Cardiac septum (tissue), 1 donor: ENCODE measurements around the gene TPM2. TPM values are rescaled to one million over a fixed set of nuclear protein-coding genes. Genes with fewer than 3 reads are reported as not detected.
A peak's percentile ranks its signal among the peaks of the same experiment; 100 is the strongest.
"Not testable (repeated sequence)": the region's sequence is repeated elsewhere in the genome, so short reads cannot be mapped to it uniquely, and the experiment has no call there.

Experiments
- DNase-seq: peaks from one replicate; pipeline ENCODE4 v3.0.0-alpha.2; 2020; ENCODE audit warnings: low spot score
- intact Hi-C: fragments of 100-400 bp; cut with DNase I; formaldehyde crosslinking; loops from one replicate; pipeline ENCODE4 v1.14.0; 2022
- total RNA-seq: library from RNA; stranded (reverse); fragmentation: NEBNext Ultra II Directional; extraction: Animal tissue kit (Norgen Biotek cat#: 25700); gene quantifications from one replicate; pipeline ENCODE4 v1.2.1, GENCODE V29; 2021
- donor health status: DM: no; HTN: no; CAD: no.

Gene TPM2
- total RNA-seq, 1 donor from 2014 or later: 690 TPM

DNA sequence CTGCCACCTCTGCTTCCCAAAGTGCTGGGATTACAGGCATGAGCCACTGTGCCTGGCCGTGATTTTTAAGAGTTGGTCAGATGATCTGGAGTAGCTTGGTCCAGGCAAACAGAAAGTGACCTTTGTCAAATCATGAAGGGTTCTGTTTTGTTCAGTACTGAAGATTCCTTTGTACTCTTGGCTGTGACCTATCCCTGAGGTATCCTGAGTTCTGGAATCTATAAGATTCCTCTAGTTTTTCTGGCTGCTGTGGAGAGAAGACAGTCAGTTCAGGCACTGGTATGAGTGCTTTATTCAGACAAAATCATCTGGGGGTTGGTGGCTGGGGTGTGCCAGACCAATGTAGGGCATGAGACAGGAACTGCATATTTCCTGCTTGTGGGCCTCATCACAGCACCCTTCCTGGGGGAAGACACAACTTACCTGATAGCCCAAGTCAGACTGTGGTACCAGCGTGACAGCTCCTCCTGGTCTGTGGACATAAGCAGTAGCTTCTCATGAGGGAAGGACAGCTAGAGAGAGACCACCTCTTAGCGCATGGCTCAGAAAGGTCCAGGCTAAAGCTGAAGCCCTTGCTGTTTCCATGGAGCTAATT, 27.9 kb downstream of the TPM2 start:
- DNase-seq: no peak
- intact Hi-C loops: loop anchor here (10.0 kb wide), 1 partner anchor 223 kb away; no protein-coding TSS in a partner anchor

DNA sequence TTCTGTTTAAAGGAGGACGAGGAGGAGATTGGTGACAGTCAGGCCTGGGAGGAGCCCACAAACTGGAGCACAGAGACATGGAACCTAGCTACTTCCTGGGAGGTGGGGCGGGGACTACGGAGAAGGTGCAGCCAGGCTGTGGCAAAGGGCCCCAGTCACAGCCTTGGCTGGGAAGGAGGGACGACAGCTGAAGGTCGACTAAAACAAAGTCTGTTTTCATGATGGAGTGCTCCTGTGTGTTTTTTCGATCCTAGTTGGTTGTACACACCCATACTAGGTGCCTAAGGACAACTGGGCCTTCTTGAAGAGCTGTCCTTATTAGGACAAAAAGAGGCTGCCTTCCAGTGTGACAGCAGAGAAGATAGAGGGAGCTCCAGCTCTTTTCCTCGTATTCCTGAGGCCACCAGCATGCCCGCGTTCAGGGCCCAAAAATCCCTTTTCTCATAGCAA, 28.7 kb downstream of the TPM2 start:
- no peak for DNase-seq
- intact Hi-C loops: loop anchor here (10.0 kb wide), 1 partner anchor 224 kb away; no protein-coding TSS in a partner anchor

DNA sequence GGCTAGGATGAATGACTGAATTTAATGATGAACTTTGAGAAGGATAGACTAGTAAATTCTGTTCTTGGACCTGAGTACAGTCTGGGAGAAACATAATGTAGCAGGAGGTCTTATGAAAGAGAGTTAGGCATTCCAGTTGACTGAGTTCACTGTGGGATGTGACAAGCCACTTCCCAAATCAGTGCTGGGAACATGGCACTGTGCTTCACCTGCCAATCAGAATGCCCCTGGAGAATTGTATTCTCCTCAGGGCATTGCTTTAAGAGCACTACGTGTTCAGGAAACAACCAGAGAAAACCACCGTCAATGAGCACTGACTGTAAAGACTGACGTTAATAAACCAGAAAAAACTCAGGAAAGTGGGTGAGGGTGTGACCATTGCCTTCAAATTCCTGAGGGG, 30.4 kb downstream of the TPM2 start:
- intact Hi-C loops: loop anchor here (2.0 to 5.0 kb wide), 3 partner anchors 31 to 153 kb away; partner anchors contain the start of genes SPAG8 and TESK1
- peak; percentile 44 for DNase-seq

DNA sequence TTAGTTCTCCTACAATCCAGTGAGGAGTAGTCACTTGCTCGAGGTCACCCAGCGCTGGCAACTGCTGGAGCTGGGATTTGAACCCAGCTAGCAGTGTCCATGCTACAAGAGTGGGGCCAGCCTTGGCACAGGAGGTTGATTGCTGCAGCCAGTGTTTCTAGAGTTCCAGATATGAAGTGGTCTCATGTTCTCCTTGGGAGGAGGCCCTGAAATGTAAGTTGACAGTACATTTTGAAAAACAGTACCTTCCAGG, 30.8 kb downstream of the TPM2 start:
- intact Hi-C loops: loop anchor here (2.0 to 5.0 kb wide), 3 partner anchors 32 to 153 kb away; partner anchors contain the start of genes SPAG8 and TESK1
- DNase-seq: peak; percentile 64

DNA sequence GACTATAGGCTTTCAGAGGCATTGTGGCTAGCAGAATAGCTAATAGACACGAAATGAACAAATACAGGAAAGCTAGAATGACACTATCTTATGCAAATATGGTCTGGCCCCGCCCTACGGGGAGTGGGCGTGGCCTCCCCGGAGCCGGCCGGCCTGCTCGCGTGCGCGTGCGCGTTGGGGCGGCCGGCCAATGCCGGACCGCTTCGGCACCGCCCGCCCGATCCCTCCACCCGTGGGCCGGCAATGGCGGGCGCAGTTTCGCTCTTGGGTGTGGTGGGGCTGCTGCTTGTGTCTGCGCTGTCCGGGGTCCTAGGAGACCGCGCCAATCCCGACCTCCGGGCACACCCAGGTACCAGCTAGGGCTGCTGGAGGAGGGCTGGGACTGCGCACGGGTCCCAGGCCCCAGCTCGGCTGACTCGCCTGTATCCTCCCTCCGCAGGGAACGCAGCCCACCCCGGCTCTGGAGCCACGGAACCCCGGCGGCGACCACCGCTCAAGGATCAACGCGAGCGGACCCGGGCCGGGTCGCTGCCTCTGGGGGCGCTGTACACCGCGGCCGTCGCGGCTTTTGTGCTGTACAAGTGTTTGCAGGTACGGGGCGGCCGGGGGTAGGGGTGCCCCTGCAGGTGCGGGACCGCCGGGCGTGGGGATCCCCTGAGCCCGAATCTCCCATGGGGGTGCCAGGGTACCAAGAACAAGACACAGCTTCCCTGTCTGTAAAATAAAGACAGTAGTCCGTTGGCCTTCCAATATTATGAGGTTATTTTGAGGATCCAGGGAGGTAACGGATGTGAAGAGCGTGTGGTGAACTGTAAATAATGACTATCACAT, 31.4 kb downstream of the TPM2 start, which contains the start of gene CCDC107:
CCDC107 (plus strand) TSS at position 156 of the 831 bp plus-strand sequence; CDS start at position 244, 88 bp downstream.
- intact Hi-C loops: loop anchor here (2.0 to 5.0 kb wide), 3 partner anchors 32 to 154 kb away; partner anchors contain the start of genes SPAG8 and TESK1
- DNase-seq: peak; percentile 93

DNA sequence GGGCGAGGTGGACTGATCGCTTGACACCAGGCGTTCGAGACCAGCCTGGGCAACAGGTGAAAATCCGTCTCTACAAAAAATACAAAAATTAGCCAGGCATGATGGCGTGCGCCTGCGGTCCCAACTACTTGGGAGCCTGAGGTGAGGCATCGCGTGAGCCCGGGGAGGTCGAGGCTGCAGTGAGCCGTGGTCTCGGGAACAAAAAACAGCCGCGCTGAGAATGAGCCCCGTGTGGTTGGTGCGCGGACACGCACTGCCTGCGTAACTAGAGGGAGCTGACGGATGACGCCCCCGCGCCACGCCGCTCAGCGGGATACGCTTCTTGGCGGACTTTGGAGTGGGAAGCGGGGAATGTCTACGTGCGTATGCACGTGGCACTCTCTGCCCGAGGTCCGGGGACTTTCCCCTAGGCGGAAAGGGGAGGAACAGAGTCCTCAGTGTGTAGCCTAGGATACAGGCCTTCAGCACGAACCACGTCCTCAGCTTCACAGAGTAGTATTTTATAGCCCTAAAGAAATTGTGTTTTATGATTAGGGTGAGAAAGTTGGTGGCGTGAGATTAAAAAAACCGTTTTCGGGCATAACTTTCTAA, 32.1 kb downstream of the TPM2 start, which contains the start of gene RMRP:
RMRP (minus strand) TSS at position 474 of the 591 bp plus-strand sequence.
- intact Hi-C loops: loop anchor here (1.0 to 5.0 kb wide), 4 partner anchors 33 to 155 kb away; partner anchors contain the start of genes SPAG8 and TESK1
- peak; percentile 96 for DNase-seq

DNA sequence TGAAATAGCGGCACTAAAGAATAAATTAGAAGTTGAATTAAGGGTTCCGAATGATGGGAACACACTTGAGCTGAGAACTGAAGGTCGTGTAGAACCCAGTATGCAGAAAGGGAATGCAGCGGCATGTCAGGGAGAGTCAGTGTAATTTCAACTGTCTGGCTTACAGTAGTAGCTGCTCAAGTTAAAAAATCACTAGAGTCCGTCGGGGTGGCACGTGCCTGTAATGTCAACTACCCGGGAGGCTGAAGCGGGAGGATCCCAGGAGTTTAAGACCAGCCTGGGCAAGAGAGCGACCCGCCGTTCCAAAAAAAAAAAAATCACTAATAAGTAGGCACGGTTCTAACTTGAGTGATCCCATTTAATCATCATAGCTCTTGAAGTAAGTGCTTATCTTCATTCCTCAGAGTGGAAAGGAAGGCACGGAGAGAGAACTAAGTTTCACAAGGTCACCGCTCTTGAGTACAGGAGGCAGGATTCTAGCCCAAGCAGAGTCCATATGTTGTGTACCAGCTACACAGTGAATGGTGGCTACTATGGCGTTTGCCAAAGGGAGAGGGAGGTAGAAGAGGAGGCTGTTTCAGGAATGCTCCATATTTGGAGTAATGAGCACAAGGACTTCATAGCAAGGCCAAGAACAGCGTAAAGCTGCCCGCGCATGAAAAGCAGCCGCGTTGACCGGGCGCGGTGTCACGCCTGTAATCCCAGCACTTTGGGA, 32.7 kb downstream of the TPM2 start:
- intact Hi-C loops: loop anchor here (1.0 to 5.0 kb wide), 2 partner anchors 74 to 155 kb away; partner anchors contain the start of gene SPAG8
- peak; percentile 44 for DNase-seq

DNA sequence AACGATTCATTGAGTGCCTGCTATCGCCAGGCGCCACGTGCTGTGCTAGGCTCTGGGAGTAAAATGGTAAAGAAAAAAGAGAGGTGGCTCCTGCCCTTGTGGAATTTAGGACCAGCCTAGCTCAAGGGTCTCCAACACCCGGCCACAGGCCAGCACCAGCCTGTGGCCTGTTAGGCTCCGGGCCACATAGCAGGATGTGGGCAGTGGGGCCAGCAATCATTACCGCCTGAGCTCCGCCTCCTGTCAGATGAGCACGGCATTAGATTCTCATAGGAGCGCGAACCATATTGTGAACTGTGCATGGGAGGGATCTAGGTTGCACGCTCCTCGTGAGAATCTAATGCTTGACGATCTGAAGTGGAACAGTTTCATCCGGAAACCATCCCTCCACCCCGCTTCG, 33.4 kb downstream of the TPM2 start:
- intact Hi-C loops: loop anchor here (5.0 kb wide), 1 partner anchor 156 kb away; the partner anchor contains the start of gene SPAG8
- peak; percentile 73 for DNase-seq

DNA sequence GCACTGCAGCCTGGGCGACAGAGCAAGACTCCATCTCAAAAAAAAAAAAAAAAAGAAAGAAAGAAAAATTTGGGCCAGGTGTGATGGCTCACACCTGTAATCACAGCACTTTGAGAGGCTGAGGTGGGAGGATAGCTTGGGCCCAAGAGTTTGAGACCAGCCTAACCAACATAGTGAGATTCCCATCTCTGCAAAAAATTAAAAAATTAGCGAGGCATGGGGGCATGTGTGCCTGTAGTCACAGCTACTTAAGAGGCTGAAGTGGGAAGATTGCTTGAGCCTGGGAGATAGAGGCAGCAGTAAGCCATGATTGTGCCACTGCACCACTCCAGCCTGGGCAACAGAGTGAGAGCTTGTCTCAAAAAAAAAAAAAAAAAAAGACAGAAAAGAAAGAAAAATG, 36.1 kb downstream of the TPM2 start:
- no peak for DNase-seq
- intact Hi-C loops: no loop called here

DNA sequence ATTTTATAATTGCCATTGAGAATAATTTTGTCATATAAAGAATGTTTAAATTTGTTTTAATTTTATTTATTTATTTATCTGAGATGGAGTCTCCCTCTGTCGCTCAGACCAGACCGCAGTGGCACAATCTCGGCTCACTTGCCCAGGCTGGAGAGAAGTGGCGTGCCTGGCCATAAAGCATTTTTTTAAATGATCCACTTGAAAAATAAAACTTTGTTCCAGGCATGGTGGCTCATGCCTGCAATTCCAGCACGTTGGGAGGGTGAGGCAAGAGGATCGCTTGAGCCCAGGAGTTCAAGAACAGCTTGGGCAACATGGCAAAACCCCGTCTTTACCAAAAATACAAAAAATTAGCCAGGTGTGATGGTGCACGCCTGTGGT, 36.9 kb downstream of the TPM2 start:
- DNase-seq: no peak
- intact Hi-C loops: no loop called here

DNA sequence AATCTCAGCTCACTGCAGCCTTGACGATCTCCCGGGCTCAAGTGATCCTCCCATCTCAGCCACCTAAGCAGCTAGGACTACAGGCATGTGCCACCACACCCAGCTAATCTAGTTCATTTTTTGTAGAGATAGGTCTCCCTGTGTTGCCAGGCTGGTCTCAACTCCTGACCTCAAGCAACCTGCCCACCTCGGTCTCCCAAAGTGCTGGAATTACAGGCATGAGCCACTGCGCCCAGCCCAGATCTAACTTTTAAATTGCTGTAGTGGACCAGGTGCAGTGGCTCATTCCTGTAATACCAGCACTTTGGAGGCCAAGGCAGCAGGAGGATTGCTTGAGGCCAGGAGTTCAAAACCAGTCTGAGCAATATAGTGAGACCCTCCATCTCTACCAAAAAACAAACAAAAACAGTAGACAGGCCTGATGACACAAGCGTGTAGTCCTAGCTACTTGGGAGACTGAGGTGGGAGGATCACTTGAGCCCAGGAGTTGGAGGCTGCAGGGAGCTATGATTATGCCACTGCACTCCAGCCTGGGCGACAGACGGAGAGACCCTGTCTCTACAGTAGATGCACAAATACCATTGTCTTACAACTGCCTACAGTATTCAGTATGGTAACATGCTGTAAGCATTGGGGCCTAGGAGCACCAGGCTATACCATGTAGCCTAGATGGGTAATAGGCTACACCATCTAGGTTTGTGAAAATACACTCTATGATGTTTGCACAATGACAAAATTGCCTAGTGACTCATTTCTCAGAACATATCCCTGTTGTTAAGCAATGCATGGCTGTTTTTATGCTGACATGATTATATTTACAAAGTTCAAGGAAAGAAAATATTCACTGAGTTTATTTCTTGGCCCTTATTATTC, 37.5 kb downstream of the TPM2 start:
- intact Hi-C loops: no loop called here
- peak; percentile 41 for DNase-seq

DNA sequence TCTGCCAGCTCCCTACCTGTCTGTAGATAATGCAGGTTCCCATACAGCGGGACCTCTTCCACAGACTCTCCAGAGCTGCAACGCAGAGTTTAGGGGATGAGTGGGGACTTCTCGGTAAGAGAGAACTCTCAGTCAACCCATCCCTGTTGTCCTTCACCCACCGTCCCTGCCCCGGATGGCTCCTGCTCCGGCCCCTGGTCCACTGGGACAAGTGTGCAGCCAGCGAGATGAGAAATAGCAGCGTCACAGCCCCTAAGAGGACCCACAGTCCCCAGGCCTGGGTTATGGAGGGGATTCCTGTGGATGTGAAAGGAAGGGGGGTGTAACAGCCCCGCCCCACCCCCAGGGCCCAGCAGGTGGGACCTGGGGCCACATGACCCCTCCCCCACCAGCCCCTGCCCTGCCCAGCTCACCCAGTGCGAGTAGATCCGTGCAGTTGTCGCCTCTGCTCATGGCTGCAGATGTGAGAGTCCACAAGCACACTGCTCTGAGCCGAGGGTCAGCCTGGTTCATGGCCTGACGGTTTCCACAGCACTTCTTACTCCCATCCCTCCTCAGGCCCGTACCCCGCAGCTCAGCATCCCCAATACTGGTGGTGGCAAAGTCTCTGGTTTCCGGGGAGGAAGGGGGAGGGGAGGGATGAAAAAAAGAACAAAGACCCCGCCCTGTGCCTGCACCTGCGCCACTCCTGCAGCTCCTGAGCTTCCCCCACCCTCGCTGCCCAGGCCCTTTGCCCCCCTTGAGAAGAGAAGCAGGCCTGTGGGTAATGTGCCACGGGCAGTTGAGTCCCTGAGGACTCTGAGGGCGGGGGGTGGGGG, 39.2 kb downstream of the TPM2 start, which contains the start of gene SIT1:
SIT1 (minus strand) TSS at position 591 of the 818 bp plus-strand sequence; CDS start at position 513, 78 bp downstream.
- intact Hi-C loops: no loop called here
- DNase-seq: no peak

DNA sequence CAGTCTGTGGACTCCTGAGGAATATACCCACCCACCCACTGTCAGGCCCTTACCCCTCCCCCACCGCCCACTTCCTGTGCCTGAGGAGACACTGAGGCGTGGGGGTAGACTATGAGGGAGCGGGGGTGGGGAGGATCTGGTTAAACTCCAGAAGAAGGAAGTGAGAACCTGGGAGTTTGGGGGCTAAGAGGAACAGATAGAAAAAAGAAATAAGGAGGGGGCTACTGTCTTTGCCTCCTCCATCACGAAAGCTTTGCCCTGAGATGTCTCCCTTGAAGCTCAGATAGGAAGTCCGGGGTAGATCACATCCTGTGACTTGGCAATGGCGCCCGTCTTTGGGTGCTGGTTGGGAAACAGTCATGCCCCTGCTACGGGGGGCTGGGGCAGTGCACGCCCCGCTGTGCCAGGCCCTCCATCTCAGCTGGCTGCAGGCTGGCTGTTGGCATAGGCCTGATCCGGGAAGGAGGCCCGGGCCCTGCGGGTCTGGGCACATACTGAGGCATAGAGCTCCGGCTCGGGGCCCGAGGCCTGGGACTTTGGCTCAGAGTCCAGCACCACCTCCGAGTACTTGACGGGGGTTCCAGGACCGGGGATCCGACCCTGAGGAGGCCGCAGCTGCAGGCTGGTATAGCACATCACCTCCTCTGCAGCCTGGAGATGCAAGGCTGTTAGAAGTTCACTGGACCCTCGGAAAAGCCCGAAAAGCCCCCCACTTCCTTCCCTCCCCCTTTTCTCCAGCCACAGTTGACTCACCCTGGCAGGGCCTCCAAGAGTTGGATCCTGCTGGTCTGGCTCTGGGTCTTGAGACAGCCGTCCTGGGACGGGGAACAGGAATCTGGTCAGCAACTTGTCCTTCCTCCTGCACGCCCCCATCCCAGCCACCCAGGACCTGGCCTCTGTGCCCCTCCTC, 40.0 kb downstream of the TPM2 start:
- intact Hi-C loops: loop anchor here (5.0 kb wide), 1 partner anchor 42 kb away; the partner anchor contains the start of gene TESK1
- no peak for DNase-seq

DNA sequence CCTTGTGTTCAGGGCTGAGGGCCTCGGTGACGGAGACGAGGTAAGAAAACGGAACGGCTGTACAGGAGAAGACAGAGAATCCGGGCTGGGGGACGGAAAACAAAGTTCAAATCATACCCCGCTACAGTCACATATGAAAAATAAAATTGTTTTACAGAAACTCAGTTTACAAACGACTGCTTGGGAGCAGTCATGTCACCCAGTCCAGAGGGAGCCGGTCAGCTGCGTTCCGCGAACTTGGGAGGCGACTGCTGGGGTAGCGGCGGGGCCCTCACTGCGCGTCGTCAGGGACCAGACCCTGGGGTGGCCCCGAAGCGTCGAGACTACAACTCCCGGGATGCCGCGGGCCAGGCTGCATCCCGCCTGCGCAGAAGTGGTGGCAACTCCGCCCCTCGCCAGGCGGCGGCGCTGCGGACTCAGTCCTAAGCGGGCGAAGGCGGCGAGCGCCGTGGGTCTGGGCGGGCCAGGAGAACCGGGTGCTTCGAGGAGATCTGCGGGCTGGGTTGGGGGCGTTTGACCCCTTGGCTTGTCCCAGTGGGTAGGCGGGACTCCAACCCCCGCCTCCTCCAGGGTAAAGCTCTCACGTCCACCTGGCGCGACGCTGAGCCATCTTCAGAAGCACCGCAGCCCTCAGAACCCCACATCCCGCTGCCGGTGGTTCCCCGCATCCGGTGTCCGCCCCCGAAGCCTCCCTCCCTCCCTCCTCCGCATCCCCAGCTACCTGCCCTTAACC, 43.0 kb downstream of the TPM2 start:
- peak; percentile 96 for DNase-seq
- intact Hi-C loops: loop anchor here (5.0 kb wide), 1 partner anchor 39 kb away; the partner anchor contains the start of gene TESK1

DNA sequence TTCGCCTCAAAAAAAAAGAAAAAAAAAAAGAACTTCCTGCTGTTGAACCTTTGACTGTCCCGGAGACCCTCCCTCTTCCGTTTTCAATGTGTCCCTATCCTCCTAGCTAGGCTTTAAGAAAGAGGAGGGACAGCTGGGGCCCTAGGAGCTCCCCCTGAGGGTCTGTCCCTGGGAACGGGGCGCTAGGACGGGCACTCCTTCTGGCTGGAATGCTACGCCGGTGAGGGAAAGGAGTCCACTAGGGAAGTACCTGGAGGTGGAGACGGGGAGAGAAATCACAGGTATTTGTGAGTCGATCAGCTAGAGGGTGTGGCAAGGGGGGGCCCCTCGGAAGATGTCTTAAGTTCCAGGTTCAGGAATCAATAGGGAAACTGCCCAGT, 43.6 kb downstream of the TPM2 start:
- intact Hi-C loops: loop anchor here (5.0 kb wide), 1 partner anchor 39 kb away; the partner anchor contains the start of gene TESK1
- no peak for DNase-seq

DNA sequence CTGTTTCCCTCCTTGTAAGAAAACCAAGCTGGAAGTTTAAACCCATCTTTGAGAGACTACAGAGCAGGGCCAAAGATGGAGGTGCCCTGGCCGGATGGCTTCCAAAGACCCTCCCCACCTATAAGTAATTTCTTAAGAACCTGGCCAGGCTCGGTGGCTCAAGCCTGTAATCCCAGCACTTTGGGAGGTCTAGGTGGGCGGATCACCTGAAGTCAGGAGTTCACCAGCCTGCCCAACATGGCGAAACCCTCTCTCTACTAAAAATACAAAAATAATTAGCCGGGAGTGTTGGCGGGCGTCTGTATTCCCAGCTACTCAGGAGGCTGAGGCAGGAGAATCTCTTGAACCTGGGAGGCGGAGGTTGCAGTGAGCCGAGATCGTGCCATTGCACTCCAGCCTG, 44.0 kb downstream of the TPM2 start:
- DNase-seq: not testable (repeated sequence)
- intact Hi-C loops: loop anchor here (5.0 kb wide), 1 partner anchor 38 kb away; the partner anchor contains the start of gene TESK1
